ENCODE measurements around the gene ACE. TPM values are rescaled to one million over a fixed set of nuclear protein-coding genes. Genes with fewer than 3 reads are reported as not detected.

ACE gene
- total RNA-seq, 1 experiment from 2014 or later: 4.5 TPM

DNA sequence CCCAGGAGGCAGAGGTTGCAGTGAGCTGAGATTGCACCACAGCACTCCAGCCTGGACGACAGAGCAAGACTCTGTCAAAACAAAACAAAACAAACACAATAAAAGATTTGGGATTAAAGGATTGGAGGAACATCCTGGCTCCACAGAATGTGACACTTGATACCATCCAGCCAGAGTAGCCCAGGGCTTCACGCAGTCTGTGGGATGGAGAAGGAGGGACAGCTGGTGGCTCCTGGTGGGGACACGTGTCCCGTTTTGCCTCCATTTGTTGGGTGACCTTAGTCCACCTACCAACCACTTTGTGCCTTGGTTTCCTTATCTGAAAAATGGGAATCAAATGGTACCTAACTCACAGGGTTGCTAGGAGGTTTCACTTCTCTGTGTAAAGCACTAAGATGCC lies 18.4 kb upstream of the ACE start:
- Histone ChIP-seq H3K4me1 (ENCODE audit: control insufficient read depth, insufficient read depth, low read length) (0 out of 2 replicates have a peak, but pooled peaks cover 4% of the 10 kb centered on the region), H3K27ac (ENCODE audit: low read length) (no peak overlapping the region), H3K27me3 (ENCODE audit: control insufficient read depth, insufficient read depth, low read length) (no peaks in the 10 kb centered on the region), H3K36me3 (ENCODE audit: control insufficient read depth, insufficient read depth, low read length) (no peaks in the 10 kb centered on the region), H3K9me3 (ENCODE audit: control insufficient read depth, insufficient read depth, low read depth, low read length) (no peaks in the 10 kb centered on the region), H3K4me3 (ENCODE audit: low read depth in 2 of 2, low read length in 2 of 2) (no peak overlapping the region)
- intact Hi-C loops (cut with micrococcal nuclease; ENCODE audit: unreplicated experiment) (no loop called here), in situ Hi-C loops (cut with HindIII; ENCODE audit: low pct_unique_long_range_greater_than_20kb, low sequenced_read_pairs) (no loop called here)
- BruUV-seq (replicated peaks): no TSS peak
- ChIA-PET POLR2A (no interaction called here), CTCF (no interaction called here)
- ATAC-seq (no peak), DNase-seq (ENCODE audit: low read depth, low spot score) (no peak)
- no peak for TF ChIP-seq TCF7L2 (IDR thresholded peaks at IDR 0.05; ENCODE audit: low read depth, low read length)
- TF ChIP-seq, protein P1, sequence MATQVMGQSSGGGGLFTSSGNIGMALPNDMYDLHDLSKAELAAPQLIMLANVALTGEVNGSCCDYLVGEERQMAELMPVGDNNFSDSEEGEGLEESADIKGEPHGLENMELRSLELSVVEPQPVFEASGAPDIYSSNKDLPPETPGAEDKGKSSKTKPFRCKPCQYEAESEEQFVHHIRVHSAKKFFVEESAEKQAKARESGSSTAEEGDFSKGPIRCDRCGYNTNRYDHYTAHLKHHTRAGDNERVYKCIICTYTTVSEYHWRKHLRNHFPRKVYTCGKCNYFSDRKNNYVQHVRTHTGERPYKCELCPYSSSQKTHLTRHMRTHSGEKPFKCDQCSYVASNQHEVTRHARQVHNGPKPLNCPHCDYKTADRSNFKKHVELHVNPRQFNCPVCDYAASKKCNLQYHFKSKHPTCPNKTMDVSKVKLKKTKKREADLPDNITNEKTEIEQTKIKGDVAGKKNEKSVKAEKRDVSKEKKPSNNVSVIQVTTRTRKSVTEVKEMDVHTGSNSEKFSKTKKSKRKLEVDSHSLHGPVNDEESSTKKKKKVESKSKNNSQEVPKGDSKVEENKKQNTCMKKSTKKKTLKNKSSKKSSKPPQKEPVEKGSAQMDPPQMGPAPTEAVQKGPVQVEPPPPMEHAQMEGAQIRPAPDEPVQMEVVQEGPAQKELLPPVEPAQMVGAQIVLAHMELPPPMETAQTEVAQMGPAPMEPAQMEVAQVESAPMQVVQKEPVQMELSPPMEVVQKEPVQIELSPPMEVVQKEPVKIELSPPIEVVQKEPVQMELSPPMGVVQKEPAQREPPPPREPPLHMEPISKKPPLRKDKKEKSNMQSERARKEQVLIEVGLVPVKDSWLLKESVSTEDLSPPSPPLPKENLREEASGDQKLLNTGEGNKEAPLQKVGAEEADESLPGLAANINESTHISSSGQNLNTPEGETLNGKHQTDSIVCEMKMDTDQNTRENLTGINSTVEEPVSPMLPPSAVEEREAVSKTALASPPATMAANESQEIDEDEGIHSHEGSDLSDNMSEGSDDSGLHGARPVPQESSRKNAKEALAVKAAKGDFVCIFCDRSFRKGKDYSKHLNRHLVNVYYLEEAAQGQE (IDR thresholded peaks at IDR 0.05; ENCODE audit: insufficient read depth in 1 of 2, low read depth in 2 of 2, low read length in 1 of 2): no peak

DNA sequence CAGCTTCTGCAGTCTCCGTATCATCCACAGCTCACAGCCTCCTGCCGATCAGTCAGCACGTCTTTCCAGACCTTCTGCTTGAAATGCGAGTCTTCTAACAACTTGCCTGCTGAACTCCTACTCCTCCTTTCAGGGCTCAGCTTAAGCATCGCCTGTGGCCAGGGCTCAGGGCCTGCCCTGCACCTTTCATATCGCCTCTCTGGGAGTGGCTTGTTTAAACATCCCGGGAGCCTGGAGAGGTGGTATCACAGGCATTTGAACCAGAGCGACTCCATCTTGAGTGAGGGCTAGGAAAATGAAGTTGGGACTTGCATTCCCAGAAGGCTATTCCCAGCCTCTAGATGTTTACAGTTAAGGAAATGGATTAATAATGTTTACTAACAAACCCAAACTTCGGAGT lies 16.8 kb upstream of the ACE start:
- ATAC-seq: no peak
- DNase-seq (ENCODE audit: low read depth, low spot score): no peak
- CTCF ChIA-PET: no interaction called here
- TF ChIP-seq SIN3A (IDR thresholded peaks at IDR 0.05; ENCODE audit: borderline replicate concordance, insufficient read depth, low read depth, low read length): no peak
- TF ChIP-seq TCF7L2 (IDR thresholded peaks at IDR 0.05; ENCODE audit: low read depth, low read length): no peak
- TF ChIP-seq, protein P2, sequence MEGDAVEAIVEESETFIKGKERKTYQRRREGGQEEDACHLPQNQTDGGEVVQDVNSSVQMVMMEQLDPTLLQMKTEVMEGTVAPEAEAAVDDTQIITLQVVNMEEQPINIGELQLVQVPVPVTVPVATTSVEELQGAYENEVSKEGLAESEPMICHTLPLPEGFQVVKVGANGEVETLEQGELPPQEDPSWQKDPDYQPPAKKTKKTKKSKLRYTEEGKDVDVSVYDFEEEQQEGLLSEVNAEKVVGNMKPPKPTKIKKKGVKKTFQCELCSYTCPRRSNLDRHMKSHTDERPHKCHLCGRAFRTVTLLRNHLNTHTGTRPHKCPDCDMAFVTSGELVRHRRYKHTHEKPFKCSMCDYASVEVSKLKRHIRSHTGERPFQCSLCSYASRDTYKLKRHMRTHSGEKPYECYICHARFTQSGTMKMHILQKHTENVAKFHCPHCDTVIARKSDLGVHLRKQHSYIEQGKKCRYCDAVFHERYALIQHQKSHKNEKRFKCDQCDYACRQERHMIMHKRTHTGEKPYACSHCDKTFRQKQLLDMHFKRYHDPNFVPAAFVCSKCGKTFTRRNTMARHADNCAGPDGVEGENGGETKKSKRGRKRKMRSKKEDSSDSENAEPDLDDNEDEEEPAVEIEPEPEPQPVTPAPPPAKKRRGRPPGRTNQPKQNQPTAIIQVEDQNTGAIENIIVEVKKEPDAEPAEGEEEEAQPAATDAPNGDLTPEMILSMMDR (IDR thresholded peaks at IDR 0.05): no peak
- TF ChIP-seq, protein P1 (IDR thresholded peaks at IDR 0.05; ENCODE audit: insufficient read depth in 1 of 2, low read depth in 2 of 2, low read length in 1 of 2): no peak
- TF ChIP-seq POLR2AphosphoS5 (IDR thresholded peaks at IDR 0.05; ENCODE audit: low read depth, low read length): no peak
- H3K27me3 ChIP-seq (ENCODE audit: control insufficient read depth, insufficient read depth, low read length): no peaks in the 10 kb centered on the region
- POLR2A ChIA-PET: no interaction called here
- H3K4me3 ChIP-seq (ENCODE audit: low read depth in 2 of 2, low read length in 2 of 2): no peak overlapping the region
- H3K36me3 ChIP-seq (ENCODE audit: control insufficient read depth, insufficient read depth, low read length): no peaks in the 10 kb centered on the region
- intact Hi-C loops (cut with micrococcal nuclease; ENCODE audit: unreplicated experiment): no loop called here
- 0 out of 2 replicates have a peak, but pooled peaks cover 4% of the 10 kb centered on the region for H3K4me1 ChIP-seq (ENCODE audit: control insufficient read depth, insufficient read depth, low read length)
- in situ Hi-C loops (cut with HindIII; ENCODE audit: low pct_unique_long_range_greater_than_20kb, low sequenced_read_pairs): no loop called here
- no peak overlapping the region for H3K27ac ChIP-seq (ENCODE audit: low read length)
- no peaks in the 10 kb centered on the region for H3K9me3 ChIP-seq (ENCODE audit: control insufficient read depth, insufficient read depth, low read depth, low read length)
- BruUV-seq (replicated peaks): no TSS peak
